ENCODE measurements around the gene TASOR.
"Not testable (repeated sequence)": the region's sequence is repeated elsewhere in the genome, so short reads cannot be mapped to it uniquely, and the experiment has no call there.

Gene TASOR

GRCh38 chr3:56683122-56683817 is at the start of gene TASOR:
TASOR (minus strand) TSS chr3:56683265; CDS start chr3:56683006, 259 bp downstream.
- peak; percentile 80 for DNase-seq (ENCODE audit: low read depth)

DNA sequence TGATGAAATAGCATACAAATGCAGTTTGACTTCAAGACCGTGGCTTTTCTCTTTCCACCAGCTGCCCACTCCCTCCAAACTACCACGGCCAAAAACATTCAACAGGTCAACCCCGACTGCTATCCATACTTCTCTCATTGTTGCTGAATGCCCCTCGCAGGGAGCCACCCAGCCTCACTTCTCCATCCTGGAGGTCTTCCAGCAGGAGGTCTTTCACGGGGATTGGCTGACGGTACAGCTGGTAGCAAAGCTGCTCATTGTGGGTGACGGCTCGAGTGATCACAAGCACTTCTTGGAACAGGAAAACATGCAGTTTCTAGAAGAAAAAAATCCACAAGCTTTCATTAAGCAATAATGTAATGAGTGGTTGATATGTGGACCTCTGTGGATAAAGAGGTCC is 49.0 kb upstream of the TASOR start:
- no peak for DNase-seq (ENCODE audit: low read depth)

DNA sequence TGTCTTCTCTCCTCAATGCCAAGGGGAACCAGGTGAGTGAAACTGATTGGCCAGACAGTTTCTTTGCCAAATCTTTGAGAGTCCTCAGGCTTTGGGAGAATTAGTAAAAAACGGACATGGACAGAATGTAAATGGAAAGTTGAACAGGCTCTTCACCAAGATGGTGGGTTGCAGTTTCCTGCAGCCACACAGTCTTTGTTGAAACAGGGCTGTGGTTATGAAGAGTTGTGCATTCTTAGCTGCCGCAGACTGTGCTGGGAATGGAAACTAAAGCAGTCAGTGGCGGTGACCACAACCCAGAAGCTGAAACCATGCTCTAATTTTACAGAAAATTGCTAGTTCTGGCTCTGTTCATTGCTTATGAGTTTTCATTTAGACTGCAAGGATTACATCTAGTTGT is 42.1 kb upstream of the TASOR start:
- no peak for DNase-seq (ENCODE audit: low read depth)

- no peak for DNase-seq (ENCODE audit: low read depth)
Measured at GRCh38 chr3:56724676-56725075, 41.6 kb upstream of the TASOR start.

GRCh38 chr3:56720849-56721248 is 37.8 kb upstream of the TASOR start:
- DNase-seq (ENCODE audit: low read depth), result no peak

- DNase-seq (ENCODE audit: low read depth), result not testable (repeated sequence)
Measured at GRCh38 chr3:56718809-56719208, 35.7 kb upstream of the TASOR start.

- no peak for DNase-seq (ENCODE audit: low read depth)
Measured at GRCh38 chr3:56711344-56711743, 28.3 kb upstream of the TASOR start.

DNA sequence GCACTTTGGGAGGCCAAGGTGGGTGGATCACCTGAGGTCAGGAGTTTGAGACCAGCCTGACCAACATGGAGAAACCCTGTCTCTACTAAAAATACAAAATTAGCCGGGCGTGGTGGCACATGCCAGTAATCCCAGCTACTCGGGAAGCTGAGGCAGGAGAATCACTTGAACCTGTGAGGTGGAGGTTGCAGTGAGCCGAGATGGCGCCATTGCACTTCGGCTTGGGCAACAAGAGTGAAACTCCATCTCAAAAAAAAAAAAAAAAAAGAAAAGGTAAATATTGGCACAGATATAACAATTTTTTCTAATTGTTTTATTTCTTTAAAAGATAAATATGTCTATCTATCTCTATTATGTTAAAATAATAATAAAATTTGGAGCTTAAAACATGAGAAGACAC is 24.3 kb upstream of the TASOR start:
- not testable (repeated sequence) for DNase-seq (ENCODE audit: low read depth)

- DNase-seq (ENCODE audit: low read depth), result no peak
Measured at GRCh38 chr3:56706629-56707028, 23.6 kb upstream of the TASOR start.

- no peak for DNase-seq (ENCODE audit: low read depth)
Measured at GRCh38 chr3:56704706-56705105, 21.6 kb upstream of the TASOR start.

DNA sequence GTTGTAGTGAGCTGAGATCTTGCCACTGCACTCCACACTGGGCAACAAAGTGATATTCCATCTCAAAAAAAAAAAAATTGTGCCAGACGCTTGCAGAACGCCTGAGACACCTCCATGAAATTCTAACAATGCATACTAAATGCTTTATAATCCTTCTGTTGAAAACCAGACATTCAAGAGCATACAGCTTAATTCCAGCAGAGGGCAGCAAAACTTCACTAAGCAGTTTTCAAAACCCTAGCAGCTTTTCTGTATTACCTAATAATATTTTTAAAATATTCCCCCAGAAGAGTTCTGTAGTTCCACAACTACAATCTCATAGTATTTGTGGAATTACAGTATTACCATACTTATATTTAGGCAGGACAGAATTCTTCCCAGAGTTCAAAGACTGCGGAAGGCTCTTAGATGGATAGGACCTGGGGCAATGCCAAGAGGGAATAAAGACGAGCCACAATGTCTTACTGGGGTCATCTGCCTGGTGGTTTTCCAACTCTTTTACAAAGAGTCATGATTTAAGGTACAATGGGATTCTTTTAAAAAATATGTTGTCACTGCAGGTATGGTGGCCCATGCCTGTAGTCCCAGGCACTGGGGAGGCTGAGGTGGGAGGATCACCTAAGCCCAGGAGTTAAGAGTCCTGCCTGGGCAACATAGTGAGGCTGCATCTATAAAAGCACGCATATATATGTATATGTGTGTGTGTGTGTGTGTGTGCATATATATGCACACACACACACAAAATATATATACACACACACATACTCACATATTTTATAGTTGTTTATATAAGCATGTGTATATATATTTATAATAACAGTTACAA is 19.6 kb upstream of the TASOR start:
- DNase-seq (ENCODE audit: low read depth), result peak; percentile 59

DNA sequence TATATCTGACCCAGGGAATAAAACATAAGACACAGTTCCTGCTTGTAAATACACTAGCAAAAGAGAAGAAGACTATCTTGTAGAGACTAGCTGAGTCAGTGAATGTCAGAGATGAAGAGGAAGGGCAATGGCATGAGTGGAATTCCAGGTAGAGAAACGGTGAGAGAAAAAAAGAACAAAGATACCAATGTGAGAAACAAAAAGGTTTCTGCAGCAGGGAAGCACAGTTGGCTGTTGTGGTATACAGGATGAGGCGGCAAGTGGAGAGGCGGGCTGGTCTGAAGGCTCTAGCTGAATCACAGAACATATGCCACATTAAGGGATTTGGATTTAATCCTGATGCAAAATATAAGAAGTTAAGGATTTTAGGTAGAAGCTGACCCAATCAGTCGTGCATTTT is 17.1 kb upstream of the TASOR start:
- DNase-seq (ENCODE audit: low read depth), result no peak

GRCh38 chr3:56694867-56695683 is 12.0 kb upstream of the TASOR start:
- DNase-seq (ENCODE audit: low read depth), result no peak

DNA sequence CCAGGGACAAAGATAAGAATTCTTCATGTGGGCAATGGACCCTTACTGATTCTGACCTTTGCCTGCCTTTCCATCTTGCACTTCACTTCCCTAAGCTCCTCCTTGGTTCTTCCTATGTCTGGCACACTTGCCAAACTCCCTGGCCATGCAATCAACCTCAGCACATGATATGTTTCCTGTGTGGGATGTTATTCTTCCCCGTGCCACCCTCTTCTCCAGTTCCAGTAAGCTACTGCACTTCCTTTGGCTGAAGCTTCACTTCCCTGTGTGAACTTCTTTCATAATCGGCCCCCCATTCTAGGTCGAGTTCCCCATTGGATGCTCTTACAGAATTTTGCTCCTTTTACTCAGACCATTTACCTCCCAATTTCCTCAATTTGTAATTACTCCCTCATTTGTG is 10.7 kb upstream of the TASOR start:
- no peak for DNase-seq (ENCODE audit: low read depth)

DNA sequence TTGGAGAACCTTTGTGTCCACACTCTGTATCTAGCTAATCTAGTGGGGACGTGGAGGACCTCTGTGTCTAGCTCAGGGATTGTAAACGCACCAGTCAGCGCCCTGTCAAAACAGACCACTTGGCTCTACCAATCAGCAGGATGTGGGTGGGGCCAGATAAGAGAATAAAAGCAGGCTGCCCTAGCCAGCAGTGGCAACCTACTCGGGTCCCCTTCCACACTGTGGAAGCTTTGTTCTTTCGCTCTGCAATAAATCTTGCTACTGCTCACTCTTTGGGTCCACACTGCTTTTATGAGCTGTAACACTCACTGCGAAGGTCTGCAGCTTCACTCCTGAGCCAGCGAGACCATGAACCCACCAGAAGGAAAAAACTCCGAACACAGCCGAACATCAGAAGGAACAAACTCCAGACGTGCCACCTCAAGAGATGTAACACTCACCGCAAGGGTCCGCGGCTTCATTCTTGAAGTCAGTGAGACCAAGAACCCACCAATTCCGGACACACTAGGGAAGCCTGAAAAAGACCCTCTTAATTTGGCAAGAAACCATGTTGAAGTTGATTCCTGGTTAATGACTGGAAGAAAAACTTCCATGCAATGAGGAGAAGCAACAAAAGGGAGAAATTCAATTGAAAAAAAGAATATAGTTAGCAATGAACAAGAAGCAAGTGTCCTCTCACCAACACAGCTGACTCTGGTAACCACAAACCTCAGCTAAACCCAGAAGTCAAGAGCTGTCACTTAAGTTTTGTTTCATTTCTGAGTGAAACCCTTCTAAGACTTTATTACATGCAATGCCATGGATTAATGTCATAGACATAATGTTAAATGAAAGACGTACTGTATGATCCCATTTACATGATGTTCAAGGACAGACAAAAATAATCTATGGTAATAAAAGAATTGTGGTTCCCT is 9.7 kb upstream of the TASOR start:
- not testable (repeated sequence) for DNase-seq (ENCODE audit: low read depth)

DNA sequence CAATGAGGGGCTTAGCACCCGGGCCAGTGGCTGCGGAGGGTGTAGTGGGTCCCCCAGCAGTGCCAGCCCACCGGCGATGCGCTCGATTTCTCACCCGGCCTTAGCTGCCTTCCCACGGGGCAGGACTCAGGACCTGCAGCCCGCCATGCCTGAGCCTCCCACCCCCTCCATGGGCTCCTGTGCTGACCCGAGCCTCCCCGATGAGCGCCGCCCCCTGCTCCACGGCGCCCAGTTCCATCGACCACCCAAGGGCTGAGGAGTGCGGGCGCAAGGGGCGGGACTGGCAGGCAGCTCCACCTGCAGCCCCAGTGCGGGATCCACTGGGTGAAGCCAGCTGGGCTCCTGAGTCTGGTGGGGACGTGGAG is 8.9 kb upstream of the TASOR start:
- DNase-seq (ENCODE audit: low read depth), result not testable (repeated sequence)

DNA sequence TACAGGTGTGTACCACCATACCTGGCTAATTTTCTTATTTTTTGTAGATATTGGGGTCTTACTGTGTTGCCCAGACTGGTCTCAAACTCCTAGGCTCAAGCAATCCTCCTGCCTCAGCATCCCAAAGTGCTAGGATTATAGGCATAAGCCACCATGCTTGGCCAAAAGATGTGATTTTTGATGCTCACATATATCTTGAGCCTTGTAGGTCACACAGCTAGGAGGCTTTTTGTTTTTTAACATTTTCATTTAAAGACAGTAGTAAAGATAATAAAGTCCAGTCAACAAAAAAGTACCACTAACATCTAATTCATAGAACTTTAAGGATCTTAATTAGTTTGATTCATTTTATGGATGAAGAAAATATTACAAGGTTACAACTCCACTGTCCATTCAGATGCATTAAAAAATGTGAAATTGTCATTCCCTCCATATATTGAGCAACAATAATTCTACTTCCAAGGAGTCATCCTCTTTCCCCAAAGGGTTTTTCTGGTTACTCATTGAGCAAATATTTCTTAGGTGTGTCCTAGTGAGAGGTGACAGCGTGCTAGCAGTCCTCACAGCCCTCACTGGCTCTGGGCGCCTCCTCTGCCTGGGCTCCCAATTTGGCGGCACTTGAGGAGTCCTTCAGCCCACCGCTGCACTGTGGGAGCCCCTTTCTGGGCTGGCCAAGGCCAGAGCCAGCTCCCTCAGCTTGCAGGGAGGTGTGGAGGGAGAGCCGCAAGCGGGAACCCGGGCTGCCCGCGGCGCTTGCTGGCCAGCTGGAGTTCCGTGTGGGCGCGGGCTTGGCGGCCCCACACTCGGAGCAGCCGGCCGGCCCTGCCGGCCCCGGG is 8.3 kb upstream of the TASOR start:
- DNase-seq (ENCODE audit: low read depth), result no peak

DNA sequence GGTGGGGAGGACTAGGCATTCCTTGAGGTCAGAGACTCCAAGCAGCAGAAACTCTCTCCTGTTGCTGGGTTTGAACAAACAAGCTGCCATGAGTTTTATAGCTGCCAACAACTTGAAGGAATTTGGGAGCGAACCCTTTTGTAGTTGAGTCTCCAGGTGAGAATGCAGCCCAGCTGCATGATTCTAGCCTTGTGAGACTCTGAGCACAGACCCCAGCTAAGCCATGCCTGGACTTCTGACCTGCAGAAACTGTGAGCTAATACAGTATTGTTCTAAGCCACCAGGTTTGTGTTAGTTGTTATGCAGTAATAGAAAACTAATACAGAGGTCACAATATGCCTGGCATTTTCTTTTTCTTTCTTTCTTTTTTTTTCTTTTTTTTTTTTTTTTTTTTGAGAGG is 6.2 kb upstream of the TASOR start:
- no peak for DNase-seq (ENCODE audit: low read depth)

GRCh38 chr3:56688191-56688590 is 5.1 kb upstream of the TASOR start:
- DNase-seq (ENCODE audit: low read depth), result no peak

GRCh38 chr3:56684029-56684428 is 964 bp upstream of the TASOR start:
- DNase-seq (ENCODE audit: low read depth), result no peak
